HG03196 (cell line): ENCODE data around the gene KLHL34.

Experiments used
- ATAC-seq: cut with Tn5 transposase; IDR thresholded peaks from one replicate; pipeline ENCODE4 v1.9.1; 2021; ENCODE audit not compliant: unreplicated experiment

Gene KLHL34

GRCh38 chrX:21655901-21656586 lies 2.1 kb downstream of the KLHL34 start:
- no peak for ATAC-seq

- no peak for ATAC-seq
These were observed 12.2 kb downstream of the KLHL34 start for GRCh38 chrX:21645886-21646285.

GRCh38 chrX:21645431-21645830 lies 12.7 kb downstream of the KLHL34 start:
- no peak for ATAC-seq

GRCh38 chrX:21639775-21640174 lies 18.4 kb downstream of the KLHL34 start:
- ATAC-seq = no peak

GRCh38 chrX:21638311-21638710 lies 19.8 kb downstream of the KLHL34 start:
- no peak for ATAC-seq

- ATAC-seq = no peak
These were observed 26.1 kb downstream of the KLHL34 start for GRCh38 chrX:21632027-21632426.

- ATAC-seq = no peak
These were observed 34.2 kb downstream of the KLHL34 start for GRCh38 chrX:21623778-21624501.

- no peak for ATAC-seq
These were observed 37.9 kb downstream of the KLHL34 start for GRCh38 chrX:21620234-21620633.

- no peak for ATAC-seq
These were observed 41.7 kb downstream of the KLHL34 start for GRCh38 chrX:21616386-21616785.

GRCh38 chrX:21612154-21612553 lies 46.0 kb downstream of the KLHL34 start:
- ATAC-seq = no peak

GRCh38 chrX:21610168-21610567 lies 48.0 kb downstream of the KLHL34 start:
- ATAC-seq = no peak

GRCh38 chrX:21606002-21606401 lies 52.1 kb downstream of the KLHL34 start:
- ATAC-seq = no peak
